NCI-H2081 treated with DMSO at 0.1 percent for 48 hours (cell line): Measurements from ENCODE around the gene ADAMTS14.

ENCODE experiments used
- DNase-seq: peaks from one replicate; lab custom pipeline; 2025; lab: John Stamatoyannopoulos, UW

Gene ADAMTS14

GRCh38 chr10:70771311-70772194 lies 99.2 kb downstream of the ADAMTS14 start:
- no peak for DNase-seq

DNA sequence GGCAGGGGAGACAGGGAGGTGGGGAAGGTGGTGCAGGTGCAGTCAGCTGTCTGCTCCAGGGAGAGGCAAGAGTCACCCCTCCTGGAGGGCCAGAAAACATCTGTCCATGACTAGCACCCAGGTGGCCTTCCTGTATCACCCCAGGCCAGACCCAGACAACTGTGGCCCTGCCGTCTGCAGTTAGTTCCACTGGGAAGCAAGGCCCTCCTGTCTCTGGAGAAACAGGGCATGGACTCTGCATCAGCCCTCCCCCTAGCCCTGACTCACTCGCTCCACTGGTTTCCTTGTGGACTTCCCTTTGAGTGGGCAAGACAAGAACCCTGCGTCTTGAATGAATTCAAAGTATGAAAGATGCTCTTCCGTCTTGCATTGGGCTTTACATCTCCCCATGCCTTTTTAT lies 100.3 kb downstream of the ADAMTS14 start:
- DNase-seq: no peak

DNA sequence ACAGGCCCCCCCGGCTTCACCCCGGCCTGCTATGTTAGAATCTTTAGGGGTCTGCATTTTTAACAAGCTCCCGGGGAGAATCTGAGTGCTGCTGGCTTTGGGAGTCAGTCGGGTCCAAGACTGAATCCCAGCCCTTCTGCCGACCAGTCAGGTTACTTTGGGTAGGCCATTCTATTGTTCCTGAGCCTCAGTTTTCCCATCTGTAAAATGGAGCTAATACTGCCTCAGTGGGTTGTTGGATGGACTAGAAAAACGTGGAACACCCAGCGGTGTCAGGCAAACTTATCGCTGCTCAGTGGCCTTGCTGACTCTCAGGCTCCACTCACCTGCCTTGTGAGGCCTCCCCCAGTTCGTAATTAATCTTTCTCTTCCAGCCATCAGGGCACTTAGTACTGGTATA lies 101.2 kb downstream of the ADAMTS14 start:
- DNase-seq: no peak

DNA sequence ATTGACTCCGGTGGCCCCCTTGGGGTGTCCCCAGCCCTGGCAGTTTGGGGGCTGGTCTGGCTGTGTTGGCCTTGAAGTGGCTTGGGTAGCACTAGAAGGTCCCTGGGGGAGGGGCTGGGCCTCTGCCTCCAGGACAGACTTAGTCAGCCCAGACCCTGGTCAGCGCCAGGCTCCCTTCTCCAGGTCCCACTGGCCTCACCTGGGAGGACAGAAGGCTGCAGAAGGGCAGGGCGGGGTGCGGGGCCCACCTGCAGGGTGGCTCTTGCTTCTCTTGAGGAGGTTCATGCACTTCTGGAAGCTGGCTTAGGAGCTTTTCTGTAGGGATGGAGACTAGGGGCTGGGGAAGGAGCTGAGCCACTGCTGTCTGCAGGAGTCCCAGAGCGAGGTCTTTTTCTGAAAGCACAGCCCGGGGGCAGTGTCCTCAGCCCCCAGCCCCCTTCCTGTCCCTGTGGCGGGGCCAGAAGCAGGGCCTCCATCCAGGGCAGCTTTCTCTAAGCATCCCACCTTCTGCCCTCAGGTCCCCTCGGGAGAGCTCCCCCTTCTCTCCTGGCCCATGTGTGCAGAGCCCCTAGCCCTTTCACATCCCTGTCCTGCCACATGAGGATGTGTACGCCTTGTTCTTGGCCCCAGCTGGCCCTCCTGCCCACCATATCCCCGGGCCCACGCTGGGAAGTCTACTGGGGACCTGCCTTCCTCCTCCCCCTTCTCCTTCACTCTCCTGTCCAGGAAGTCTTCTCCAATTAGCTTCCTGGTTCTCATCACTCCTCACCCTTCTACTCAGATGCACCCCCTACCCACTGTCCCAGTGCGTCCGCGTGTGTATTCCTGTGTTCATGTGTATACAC lies 101.9 kb downstream of the ADAMTS14 start:
- DNase-seq: no peak

DNA sequence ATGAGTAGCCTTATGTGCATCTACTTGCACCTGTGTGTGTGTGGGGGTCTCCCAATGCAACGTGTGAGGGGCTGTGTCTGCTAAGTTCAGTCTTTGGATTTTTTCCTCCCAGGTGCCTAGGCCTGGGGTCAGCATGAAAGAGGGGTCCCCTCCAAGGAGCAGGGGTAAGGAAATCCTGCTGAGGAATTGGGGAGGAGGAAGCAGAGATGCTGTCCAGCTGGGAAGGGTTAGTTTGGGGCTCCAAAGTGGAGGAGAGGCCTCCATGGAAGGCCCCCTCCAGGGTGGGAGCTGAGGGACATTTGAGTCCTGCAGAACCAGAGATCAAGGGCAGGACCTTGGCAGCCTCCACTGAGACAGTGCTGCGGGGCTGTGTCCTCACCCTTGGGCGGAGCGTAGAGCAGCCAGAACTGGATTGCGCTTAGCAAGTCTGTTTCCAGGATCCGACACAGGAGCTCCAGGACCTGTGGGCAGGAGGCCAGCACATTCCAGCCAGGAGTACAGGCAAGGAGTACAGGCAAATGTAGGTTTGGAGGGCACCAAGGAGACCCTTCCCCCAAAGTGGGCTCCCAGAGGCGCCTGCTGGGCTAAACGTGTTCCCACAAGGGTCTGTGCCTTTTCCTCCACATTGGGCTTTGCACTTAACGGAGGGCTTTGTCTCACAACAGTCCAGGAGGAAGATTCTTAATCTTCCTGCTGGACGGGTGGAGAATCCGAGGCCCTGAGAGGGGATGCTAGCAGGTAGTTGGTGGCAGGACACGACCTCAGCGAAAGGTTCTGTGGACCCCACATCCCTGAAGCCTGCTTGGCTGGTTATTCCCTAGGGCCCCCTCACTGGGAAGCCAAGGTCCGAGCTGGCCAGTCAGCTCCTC lies 102.7 kb downstream of the ADAMTS14 start:
- no peak for DNase-seq

GRCh38 chr10:70775679-70776454 lies 103.6 kb downstream of the ADAMTS14 start:
- no peak for DNase-seq

- DNase-seq: no peak
Observed at GRCh38 chr10:70776455-70777005, 104.2 kb downstream of the ADAMTS14 start.

DNA sequence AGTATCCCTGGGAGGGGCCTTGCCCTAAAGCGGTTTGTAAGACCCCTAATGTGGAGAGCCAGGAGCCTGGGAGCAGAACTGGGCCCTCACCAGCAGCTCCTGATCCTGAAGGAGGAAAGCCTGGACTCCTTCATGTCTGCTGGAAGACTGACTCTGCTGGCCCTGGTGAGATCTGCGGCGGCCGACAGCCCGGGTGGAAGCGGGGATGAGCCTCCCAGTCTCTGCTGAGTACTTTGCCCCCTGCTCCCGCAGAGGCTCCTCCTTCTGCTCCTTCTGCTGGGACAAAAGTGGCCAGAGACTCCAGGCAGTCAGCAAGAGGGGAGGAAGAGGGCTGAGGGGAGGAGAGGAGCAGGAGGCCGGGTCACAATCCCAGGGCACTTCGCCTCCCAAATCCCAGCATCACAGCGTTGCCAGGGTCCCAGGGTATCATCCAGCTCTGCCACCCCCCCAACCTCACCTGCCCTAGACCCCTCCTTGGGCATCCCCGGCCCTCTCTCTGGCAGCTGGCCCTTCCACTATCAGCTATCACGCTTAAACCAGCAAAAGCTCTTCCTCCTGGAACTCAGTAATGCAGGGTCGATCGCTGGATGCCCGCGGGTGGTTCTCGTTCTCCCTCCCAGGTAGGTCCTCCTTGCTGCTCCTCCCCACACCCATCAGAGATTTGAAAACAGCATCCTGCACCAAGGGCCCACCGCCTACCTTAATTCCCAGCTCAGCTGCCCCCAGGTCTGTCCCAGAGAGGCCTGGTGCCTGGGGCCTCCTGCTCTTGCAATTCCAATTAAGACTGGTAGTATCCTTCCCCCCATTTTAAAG lies 105.0 kb downstream of the ADAMTS14 start:
- no peak for DNase-seq

DNA sequence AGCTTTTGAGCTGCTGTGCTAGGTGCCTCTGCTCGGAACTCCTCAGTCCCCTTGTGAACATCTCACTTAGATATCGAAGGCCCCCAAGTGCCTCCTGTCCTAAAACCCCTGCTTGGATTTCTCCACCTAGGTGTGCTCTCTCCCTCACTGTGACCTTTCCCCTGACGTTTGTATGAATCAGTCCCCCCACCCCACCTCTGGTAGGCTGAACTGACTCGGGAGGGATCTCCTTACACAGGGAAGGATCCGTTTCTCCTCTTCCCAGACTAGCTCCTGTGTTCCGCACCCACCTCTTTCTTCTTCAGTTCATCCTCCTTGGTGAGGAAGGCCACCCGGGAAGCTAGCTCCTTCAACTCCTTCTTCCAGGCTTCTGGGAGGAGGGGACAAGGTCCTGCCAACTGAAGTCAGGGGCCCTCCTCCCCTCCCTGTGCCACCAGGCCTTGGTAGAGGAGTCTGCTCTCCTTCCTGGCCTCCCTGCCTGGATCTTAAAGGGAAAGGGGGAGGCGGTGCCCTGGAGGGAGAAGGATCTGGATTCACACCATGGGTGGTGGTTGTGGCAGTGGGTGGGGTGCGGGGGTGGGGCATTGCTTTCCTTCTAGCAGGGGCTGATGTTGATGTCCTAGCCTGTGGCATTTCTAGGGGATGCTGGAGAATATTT lies 106.1 kb downstream of the ADAMTS14 start:
- DNase-seq: no peak

DNA sequence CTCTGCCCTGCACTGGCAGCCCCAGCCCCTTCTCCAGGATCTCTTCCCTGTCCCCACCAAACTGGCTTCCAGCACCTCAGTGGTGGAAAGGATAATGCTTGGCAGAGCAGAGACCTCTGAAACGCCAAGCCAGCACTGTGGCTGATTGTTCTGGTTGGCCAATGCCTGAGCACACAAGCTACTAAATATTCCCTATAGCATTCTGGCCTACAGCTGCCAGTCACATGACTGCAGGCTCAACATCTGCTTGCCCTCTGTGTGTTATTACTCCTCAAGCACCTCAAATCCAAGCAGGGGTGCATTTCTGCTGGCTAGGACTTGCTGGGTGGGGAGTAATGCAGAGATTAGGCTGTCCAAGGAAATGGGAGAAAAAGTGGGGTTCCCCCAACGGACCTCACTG lies 106.8 kb downstream of the ADAMTS14 start:
- no peak for DNase-seq

DNA sequence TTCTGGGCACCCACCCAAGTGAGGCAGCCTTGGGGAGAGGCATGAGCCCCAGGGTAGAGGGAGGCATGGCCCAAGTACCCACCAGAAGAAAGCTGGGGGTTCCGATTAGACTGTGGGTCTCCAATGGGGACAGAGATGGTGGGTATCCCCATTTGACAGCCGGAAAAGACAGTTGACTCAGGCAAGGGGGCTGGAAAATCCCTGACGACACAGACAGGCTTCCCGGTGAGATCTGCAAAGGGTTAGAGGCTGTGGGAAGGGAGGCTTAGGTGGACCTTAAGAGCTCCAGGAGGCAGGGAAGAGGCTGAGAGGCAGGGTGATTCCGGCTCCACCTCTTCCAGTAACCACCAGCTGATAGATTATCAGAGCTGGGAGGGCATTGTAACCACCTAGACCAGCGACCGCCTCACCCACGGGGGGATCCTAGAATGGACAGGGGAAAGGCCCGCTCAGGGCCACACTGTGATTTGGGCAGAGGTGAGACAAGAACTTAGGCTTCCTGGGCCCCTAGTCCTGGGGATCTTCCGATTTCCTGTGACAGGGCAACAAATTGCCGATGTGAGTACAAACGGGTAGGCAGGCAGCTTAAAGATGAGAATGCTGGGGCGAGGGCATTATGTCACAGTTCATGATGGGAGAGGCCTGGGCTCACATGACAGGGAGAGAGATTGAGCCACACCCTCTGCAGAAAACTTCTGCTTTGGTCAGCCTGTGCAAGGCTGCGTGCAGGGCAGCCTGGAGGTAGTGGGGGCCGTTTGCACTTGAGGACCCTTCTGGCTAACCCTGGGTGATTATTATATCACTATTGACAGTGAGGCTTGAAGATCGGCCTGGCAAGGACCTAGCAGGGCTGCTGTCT lies 107.4 kb downstream of the ADAMTS14 start:
- DNase-seq: no peak

GRCh38 chr10:70780370-70780760 lies 108.1 kb downstream of the ADAMTS14 start:
- no peak for DNase-seq

DNA sequence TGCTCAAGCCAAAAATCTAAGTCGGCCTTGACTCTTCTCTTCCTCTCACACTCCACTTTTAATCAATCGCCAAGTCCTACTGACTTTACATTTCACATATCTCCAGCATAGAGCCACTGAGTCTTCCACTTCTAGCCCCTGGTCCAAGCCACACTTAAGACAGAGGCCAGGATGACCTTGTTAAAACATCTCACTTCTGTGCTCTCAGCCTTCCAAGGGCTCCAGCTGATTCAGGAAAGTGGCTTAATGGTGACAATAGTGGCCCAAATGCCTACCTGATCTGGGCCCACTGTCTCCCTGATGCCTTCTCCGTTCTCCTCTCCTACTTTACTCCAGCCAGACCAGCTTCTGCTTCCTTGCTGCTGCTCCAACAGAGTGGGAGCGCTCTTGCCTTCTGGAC lies 108.5 kb downstream of the ADAMTS14 start:
- no peak for DNase-seq

DNA sequence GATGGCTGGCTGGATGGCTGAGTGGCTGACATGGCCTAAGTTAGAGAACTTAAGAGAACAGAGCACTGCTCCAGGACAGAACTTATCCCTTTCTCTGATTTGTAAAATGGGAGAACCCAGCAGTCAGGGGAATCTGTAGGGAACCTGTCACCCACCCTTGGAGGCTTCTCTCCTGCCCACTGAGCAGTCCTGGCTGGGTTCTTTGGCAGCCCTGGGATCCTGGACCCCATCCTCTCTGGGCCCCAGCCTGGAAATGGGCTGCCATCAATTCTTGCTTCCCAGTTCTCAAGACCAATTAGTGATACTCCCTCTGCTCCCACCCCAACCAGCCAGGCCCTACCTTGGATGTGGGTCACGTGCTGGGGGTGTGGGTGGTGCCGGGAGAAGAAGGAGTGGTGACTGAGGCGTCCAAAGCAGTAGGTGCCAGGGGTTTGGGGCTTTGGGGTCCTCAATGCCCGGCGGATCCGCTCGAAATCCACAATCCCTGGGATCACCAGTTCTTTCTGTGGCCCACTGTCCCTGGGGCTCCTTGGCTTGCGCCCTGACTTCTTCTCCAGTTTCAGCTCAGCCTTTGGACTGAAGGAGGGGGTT lies 109.2 kb downstream of the ADAMTS14 start:
- DNase-seq: no peak

GRCh38 chr10:70782086-70782745 lies 109.9 kb downstream of the ADAMTS14 start:
- DNase-seq: no peak

GRCh38 chr10:70782746-70783680 lies 110.7 kb downstream of the ADAMTS14 start:
- no peak for DNase-seq

DNA sequence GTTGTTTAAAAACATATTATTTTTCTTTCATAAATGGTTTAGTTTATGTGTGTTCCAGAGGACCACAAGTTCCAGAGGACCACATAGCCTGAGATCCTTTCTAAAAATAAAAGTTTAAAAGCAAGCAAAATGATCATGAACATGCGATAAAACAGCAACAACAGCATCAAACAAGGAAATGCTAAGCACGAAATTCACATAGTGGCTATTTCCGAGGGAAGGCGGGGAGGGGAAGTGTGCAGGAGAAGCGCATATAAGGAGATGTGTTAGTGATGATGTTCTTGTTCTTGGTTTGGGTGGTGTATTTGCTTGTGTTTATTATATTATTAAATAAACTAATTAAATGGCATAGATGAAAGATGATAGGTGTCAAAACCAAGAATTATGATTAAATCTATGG lies 111.7 kb downstream of the ADAMTS14 start:
- no peak for DNase-seq
